Measurements from ENCODE around the gene VAMP5.

VAMP5 gene

GRCh38 chr2:85584354-85584856 is at the start of gene VAMP5:
VAMP5 (plus strand) TSS chr2:85584431; CDS start chr2:85584491, 60 bp downstream.
- H3K4me3 ChIP-seq (ENCODE audit: low read depth, low read length), result peak within 1 kb of the TSS; percentile 53
- no peak for DNase-seq (ENCODE audit: low read depth)
- TF ChIP-seq CTCF (IDR thresholded peaks at IDR 0.05; ENCODE audit: low read depth, low read length, missing control alignments), result no peak
- in situ Hi-C loops (cut with HindIII; ENCODE audit: low sequenced_read_pairs), result no loop called here

- TF ChIP-seq CTCF (IDR thresholded peaks at IDR 0.05; ENCODE audit: low read depth, low read length, missing control alignments), result no peak
- in situ Hi-C loops (cut with HindIII; ENCODE audit: low sequenced_read_pairs), result loop anchor here (5.0 kb wide), 1 partner anchor 113 kb away; no protein-coding TSS in a partner anchor
- no peak overlapping the region for H3K4me3 ChIP-seq (ENCODE audit: low read depth, low read length)
- no peak for DNase-seq (ENCODE audit: low read depth)
These were observed 49.4 kb upstream of the VAMP5 start for GRCh38 chr2:85534881-85535280.

- DNase-seq (ENCODE audit: low read depth), result no peak
- no peak for TF ChIP-seq CTCF (IDR thresholded peaks at IDR 0.05; ENCODE audit: low read depth, low read length, missing control alignments)
- H3K4me3 ChIP-seq (ENCODE audit: low read depth, low read length), result no peak overlapping the region
- in situ Hi-C loops (cut with HindIII; ENCODE audit: low sequenced_read_pairs), result loop anchor here (5.0 kb wide), 1 partner anchor 114 kb away; no protein-coding TSS in a partner anchor
These were observed 47.8 kb upstream of the VAMP5 start for GRCh38 chr2:85536479-85536878.

- peak; percentile 31 for TF ChIP-seq CTCF (IDR thresholded peaks at IDR 0.05; ENCODE audit: low read depth, low read length, missing control alignments)
- no peak for DNase-seq (ENCODE audit: low read depth)
- in situ Hi-C loops (cut with HindIII; ENCODE audit: low sequenced_read_pairs), result loop anchor here (5.0 kb wide), 1 partner anchor 116 kb away; no protein-coding TSS in a partner anchor
- H3K4me3 ChIP-seq (ENCODE audit: low read depth, low read length), result peak overlapping the region; percentile 82
These were observed 46.4 kb upstream of the VAMP5 start for GRCh38 chr2:85537600-85538506.

GRCh38 chr2:85538507-85539360 is 45.5 kb upstream of the VAMP5 start, which contains the start of gene MAT2A:
MAT2A (plus strand) TSS chr2:85539168; CDS start chr2:85539288, 120 bp downstream.
- peak; percentile 81 for DNase-seq (ENCODE audit: low read depth)
- H3K4me3 ChIP-seq (ENCODE audit: low read depth, low read length), result peak within 1 kb of the TSS; percentile 82
- TF ChIP-seq CTCF (IDR thresholded peaks at IDR 0.05; ENCODE audit: low read depth, low read length, missing control alignments), result peak; percentile 75
- in situ Hi-C loops (cut with HindIII; ENCODE audit: low sequenced_read_pairs), result loop anchor here (5.0 kb wide), 1 partner anchor 116 kb away; no protein-coding TSS in a partner anchor
